HG02798 (cell line): ENCODE measurements around the gene PARP3.
"Not testable (repeated sequence)": the region's sequence is repeated elsewhere in the genome, so short reads cannot be mapped to it uniquely, and the experiment has no call there.

ENCODE experiments used
- ATAC-seq: cut with Tn5 transposase; IDR thresholded peaks from one replicate; pipeline ENCODE4 v1.9.1; 2021; ENCODE audit warnings: mild to moderate bottlenecking; ENCODE audit not compliant: unreplicated experiment, poor library complexity

PARP3 gene

GRCh38 chr3:51982352-51982837, 40.2 kb downstream of the PARP3 start:
- ATAC-seq: peak; percentile 38

GRCh38 chr3:51982838-51983577, 40.8 kb downstream of the PARP3 start, which contains the start of gene ACY1:
Gene ACY1 (plus strand): TSS chr3:51983535. CDS start chr3:51984065, 530 bp downstream.
- ATAC-seq: peak; percentile 81

- no peak for ATAC-seq
Measured at GRCh38 chr3:51983578-51984268, 41.6 kb downstream of the PARP3 start.

- ATAC-seq: no peak
Measured at GRCh38 chr3:51984269-51984647, 42.1 kb downstream of the PARP3 start.

GRCh38 chr3:51985063-51985462, 42.9 kb downstream of the PARP3 start:
- no peak for ATAC-seq

- ATAC-seq: no peak
Measured at GRCh38 chr3:51986010-51986947, 44.1 kb downstream of the PARP3 start.

GRCh38 chr3:51987568-51987967, 45.4 kb downstream of the PARP3 start:
- ATAC-seq: no peak

GRCh38 chr3:51988286-51989146, 46.4 kb downstream of the PARP3 start:
- ATAC-seq: no peak

- not testable (repeated sequence) for ATAC-seq
Measured at GRCh38 chr3:51990501-51990971, 48.4 kb downstream of the PARP3 start.

GRCh38 chr3:51992017-51992682, 50.0 kb downstream of the PARP3 start:
- no peak for ATAC-seq

- ATAC-seq: not testable (repeated sequence)
Measured at GRCh38 chr3:51993657-51994056, 51.5 kb downstream of the PARP3 start.

- no peak for ATAC-seq
Measured at GRCh38 chr3:51994530-51994929, 52.4 kb downstream of the PARP3 start.

GRCh38 chr3:51995346-51996163, 53.4 kb downstream of the PARP3 start, which contains the start of gene RPL29:
Gene RPL29 (minus strand): TSS chr3:51995895. CDS start chr3:51995461, 434 bp downstream.
- ATAC-seq: peak; percentile 92

- ATAC-seq: no peak
Measured at GRCh38 chr3:51997172-51997571, 55.0 kb downstream of the PARP3 start.

- ATAC-seq: no peak
Measured at GRCh38 chr3:51997935-51998596, 55.9 kb downstream of the PARP3 start.
